ENCODE results near the gene PAPOLA. TPM values are rescaled to one million over a fixed set of nuclear protein-coding genes. Genes with fewer than 3 reads are reported as not detected.
"Not testable (repeated sequence)": the region's sequence is repeated elsewhere in the genome, so short reads cannot be mapped to it uniquely, and the experiment has no call there.

Gene PAPOLA
- total RNA-seq, 4 donors from 2014 or later = 113 to 169 (median 133) TPM

DNA sequence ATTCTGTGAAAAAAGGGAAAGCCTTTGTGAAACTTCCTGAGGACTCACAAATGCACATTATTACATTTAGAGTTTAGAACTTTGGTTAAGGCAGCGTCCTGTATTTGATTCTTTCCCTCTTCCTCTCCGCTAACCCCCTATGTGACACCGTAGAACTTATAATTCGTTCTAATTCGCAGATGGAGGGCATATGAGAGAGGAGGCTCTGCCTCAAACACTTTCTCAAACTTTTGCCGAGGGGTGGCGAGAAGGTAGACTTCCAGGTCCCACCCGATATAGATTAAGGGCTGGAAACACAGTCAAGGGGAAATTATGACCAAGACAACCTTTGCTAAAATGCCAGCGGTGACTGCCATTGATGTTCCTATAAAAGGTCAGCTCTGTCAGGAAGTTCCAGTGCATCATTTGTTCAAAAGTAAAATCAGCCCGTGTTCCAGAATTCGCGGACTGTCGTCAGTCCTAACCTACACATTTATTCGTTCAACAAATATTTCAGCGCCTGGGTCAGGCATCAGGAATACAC, 904 bp upstream of the PAPOLA start:
- DNase-seq (ENCODE audit: low spot score) (no peak), ATAC-seq (ENCODE audit: low FRiP score) (no peak)
- TF ChIP-seq, protein P1, sequence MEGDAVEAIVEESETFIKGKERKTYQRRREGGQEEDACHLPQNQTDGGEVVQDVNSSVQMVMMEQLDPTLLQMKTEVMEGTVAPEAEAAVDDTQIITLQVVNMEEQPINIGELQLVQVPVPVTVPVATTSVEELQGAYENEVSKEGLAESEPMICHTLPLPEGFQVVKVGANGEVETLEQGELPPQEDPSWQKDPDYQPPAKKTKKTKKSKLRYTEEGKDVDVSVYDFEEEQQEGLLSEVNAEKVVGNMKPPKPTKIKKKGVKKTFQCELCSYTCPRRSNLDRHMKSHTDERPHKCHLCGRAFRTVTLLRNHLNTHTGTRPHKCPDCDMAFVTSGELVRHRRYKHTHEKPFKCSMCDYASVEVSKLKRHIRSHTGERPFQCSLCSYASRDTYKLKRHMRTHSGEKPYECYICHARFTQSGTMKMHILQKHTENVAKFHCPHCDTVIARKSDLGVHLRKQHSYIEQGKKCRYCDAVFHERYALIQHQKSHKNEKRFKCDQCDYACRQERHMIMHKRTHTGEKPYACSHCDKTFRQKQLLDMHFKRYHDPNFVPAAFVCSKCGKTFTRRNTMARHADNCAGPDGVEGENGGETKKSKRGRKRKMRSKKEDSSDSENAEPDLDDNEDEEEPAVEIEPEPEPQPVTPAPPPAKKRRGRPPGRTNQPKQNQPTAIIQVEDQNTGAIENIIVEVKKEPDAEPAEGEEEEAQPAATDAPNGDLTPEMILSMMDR (IDR thresholded peaks at IDR 0.05) = no peak

GRCh38 chr14:96502621-96503305, 581 bp downstream of the PAPOLA start:
- TF ChIP-seq, protein P1 (IDR thresholded peaks at IDR 0.05) = no peak
- ATAC-seq (ENCODE audit: low FRiP score) (peak; percentile 54), DNase-seq (ENCODE audit: low spot score) (no peak)

- ATAC-seq (ENCODE audit: low FRiP score) (no peak), DNase-seq (ENCODE audit: low spot score) (no peak)
- TF ChIP-seq, protein P1 (IDR thresholded peaks at IDR 0.05) = no peak
These were observed 1.1 kb downstream of the PAPOLA start for GRCh38 chr14:96503306-96503679.

GRCh38 chr14:96504353-96504752, 2.2 kb downstream of the PAPOLA start:
- ATAC-seq (ENCODE audit: low FRiP score); DNase-seq (ENCODE audit: low spot score): not testable (repeated sequence)

GRCh38 chr14:96507723-96508122, 5.5 kb downstream of the PAPOLA start:
- TF ChIP-seq, protein P1 (IDR thresholded peaks at IDR 0.05) = no peak
- ATAC-seq (ENCODE audit: low FRiP score) (no peak), DNase-seq (ENCODE audit: low spot score) (no peak)

- no peak for ATAC-seq (ENCODE audit: low FRiP score)
- TF ChIP-seq, protein P1 (IDR thresholded peaks at IDR 0.05) = no peak
- DNase-seq (ENCODE audit: low spot score) = no peak
These were observed 6.7 kb downstream of the PAPOLA start for GRCh38 chr14:96508900-96509299.

- TF ChIP-seq, protein P1 (IDR thresholded peaks at IDR 0.05) = no peak
- ATAC-seq (ENCODE audit: low FRiP score) (no peak), DNase-seq (ENCODE audit: low spot score) (no peak)
These were observed 7.4 kb downstream of the PAPOLA start for GRCh38 chr14:96509457-96510090.
